Chondrocyte (in vitro differentiated cells): ENCODE data around the gene GNG12. TPM values are rescaled to one million over a fixed set of nuclear protein-coding genes. Genes with fewer than 3 reads are reported as not detected.
A peak's percentile ranks its signal among the peaks of the same experiment; 100 is the strongest.

Source experiments
- DNase-seq: peaks from one replicate; pipeline ENCODE4 v3.0.0; 2021; ENCODE audit warnings: mixed read lengths, low spot score
- H3K27ac Mint-ChIP-seq: one replicate; pipeline ENCODE4 v1.8.0; 2021; ENCODE audit warnings: mild to moderate bottlenecking, moderate library complexity, mixed read lengths; ENCODE audit not compliant: unreplicated experiment
- H3K27me3 Mint-ChIP-seq: 2 replicates; pipeline ENCODE4 v1.8.0; 2021; ENCODE audit warnings: low read depth, mixed read lengths
- H3K36me3 Mint-ChIP-seq: 2 replicates; pipeline ENCODE4 v1.8.0; 2021; ENCODE audit warnings: low read depth, mixed read lengths
- H3K4me1 Mint-ChIP-seq: 2 replicates; pipeline ENCODE4 v1.8.0; 2021; ENCODE audit warnings: low read depth, mild to moderate bottlenecking, mixed read lengths
- H3K4me3 Mint-ChIP-seq: one replicate; pipeline ENCODE4 v1.8.0; 2021; ENCODE audit warnings: mild to moderate bottlenecking, moderate library complexity, mixed read lengths; ENCODE audit not compliant: unreplicated experiment
- H3K9me3 Mint-ChIP-seq: 2 replicates; pipeline ENCODE4 v1.8.0; 2021; ENCODE audit warnings: low read depth, mixed read lengths
- total RNA-seq: library from RNA; stranded (reverse); gene quantifications from 3 replicates; pipeline ENCODE4 v1.2.1, GENCODE V29; 2021
- TF ChIP-seq, protein P1 (sequence below): fragments of 200-600 bp; sonication (generic); IDR thresholded peaks from 2 replicates; pipeline ENCODE4 v1.5.0; 2021; ENCODE audit warnings: antibody characterized with exemption, mild to moderate bottlenecking, moderate library complexity

The GNG12 gene
- total RNA-seq, 1 donor from 2014 or later, result 91.5 TPM

DNA sequence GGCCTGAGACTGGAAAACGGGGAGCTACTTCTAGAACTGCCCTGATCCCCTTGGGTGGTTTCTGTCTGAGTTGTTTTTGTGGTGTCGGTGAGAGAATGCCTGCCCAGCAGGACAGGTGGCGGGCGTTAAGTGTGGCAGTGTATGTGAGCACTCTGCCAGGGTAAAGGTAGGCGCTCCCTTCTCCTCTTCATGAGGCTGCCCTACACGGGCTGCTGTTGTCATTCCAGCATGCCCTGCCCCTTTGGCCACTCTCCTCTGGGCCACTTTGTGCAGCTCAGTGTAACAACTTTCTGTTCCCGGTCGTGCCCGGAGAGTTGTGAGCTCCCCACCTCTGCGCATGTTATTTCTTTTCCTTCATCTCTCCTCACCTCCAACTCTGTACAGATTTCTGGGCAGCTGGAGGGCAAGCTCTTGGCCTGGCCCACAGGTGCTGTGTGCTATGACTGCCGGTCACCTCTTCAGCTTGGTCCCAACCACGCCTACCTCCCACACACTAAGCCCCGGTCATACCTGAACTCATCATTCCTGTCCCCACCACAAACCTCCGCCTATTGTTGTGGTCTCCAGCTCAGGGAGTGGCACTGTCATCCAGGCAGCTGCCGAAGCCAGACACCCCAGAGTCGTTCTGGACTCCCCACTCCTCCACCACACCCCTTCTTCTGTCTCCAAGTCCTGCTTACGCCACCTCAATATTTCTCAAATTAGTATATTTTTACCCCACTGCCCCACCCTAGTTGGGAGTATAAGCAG lies 79.3 kb downstream of the GNG12 start:
- Mint-ChIP-seq H3K27ac (peak overlapping the region; percentile 71), H3K4me1 (peaks cover 78% of the 10 kb centered on the region), H3K27me3 (no peaks in the 10 kb centered on the region), H3K4me3 (no peak overlapping the region), H3K36me3 (peaks cover 4% of the 10 kb centered on the region), H3K9me3 (no peaks in the 10 kb centered on the region)
- no peak for DNase-seq
- TF ChIP-seq, protein P1, sequence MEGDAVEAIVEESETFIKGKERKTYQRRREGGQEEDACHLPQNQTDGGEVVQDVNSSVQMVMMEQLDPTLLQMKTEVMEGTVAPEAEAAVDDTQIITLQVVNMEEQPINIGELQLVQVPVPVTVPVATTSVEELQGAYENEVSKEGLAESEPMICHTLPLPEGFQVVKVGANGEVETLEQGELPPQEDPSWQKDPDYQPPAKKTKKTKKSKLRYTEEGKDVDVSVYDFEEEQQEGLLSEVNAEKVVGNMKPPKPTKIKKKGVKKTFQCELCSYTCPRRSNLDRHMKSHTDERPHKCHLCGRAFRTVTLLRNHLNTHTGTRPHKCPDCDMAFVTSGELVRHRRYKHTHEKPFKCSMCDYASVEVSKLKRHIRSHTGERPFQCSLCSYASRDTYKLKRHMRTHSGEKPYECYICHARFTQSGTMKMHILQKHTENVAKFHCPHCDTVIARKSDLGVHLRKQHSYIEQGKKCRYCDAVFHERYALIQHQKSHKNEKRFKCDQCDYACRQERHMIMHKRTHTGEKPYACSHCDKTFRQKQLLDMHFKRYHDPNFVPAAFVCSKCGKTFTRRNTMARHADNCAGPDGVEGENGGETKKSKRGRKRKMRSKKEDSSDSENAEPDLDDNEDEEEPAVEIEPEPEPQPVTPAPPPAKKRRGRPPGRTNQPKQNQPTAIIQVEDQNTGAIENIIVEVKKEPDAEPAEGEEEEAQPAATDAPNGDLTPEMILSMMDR, result no peak

DNA sequence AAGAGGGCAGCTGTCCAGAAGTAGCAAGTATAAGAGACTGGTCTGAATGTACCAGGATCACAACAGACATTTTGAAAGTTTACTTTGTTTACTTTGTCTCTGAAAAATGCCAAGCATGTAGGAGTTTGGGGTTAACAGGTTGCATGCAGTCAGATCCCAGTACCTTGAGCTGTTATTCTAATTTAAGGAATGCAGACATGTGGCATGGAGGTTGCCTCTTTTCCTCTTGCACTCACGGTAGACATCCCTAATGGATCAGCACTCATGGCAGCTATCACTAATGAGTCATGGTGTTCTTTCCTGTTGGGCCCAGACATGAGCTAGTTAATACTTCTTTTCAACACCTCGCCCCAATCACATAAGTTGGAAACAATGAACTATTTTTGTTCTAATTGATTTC lies 81.0 kb downstream of the GNG12 start:
- H3K4me1 Mint-ChIP-seq, result peaks cover 84% of the 10 kb centered on the region
- TF ChIP-seq, protein P1, result no peak
- no peaks in the 10 kb centered on the region for H3K9me3 Mint-ChIP-seq
- peak overlapping the region; percentile 99 for H3K27ac Mint-ChIP-seq
- H3K27me3 Mint-ChIP-seq, result no peaks in the 10 kb centered on the region
- DNase-seq, result no peak
- H3K36me3 Mint-ChIP-seq, result peaks cover 4% of the 10 kb centered on the region
- H3K4me3 Mint-ChIP-seq, result no peak overlapping the region

DNA sequence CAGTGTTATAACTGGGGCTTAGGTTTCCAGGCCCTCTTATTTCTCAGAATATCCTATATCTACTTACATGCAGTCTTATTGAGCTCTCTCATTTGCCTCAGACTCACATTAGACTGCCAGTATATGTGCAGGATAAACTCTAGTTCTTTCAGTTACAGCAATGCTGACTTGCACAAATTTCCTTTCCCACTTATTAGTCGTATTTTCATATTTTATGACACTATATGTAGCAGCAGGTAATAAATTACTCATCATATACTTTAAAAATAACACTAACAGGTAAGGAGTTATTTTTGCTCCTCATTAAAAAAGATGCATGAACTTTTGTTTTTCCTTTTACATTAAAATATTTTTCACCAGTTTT lies 82.6 kb downstream of the GNG12 start:
- TF ChIP-seq, protein P1, result no peak

DNA sequence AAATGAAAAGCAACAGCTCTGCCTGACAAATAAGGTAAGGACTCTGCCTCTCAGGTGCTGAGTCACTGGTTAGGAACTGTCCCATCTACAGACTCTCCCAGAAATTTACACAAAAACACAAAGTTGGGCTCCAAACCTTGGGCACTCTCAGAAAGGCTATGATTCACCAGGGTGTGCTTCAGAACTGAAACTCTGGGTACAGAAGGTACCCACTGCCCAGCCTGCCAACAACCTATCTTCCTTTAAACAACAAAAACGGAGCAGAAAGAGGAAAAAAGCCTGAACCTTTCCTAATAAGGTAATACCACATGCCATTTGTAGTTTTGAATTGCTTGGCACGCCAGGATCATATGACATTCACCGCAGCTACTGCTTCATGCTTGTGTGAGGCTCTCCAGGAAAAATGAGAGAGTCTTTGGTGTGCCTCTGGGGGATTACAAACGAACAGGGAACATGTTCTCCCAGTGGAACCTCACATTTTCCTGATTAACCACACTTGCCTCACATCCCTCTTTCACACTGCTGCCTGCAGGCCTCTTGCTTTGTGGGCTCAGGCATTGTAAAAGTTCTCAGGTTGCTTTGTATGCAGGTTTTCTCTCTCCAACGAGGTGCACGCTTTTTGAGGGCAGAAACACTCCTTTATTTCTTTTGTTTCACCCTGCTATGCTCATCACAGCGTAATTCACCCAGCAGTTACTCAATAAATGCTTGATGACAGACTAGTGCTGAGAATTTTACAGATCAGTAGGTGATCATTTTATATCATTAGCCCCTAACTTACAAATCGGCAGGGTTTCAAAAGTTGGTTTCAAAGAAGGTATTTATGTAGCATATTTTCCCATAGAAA lies 83.2 kb downstream of the GNG12 start:
- peaks cover 98% of the 10 kb centered on the region for H3K4me1 Mint-ChIP-seq
- DNase-seq, result no peak
- H3K27me3 Mint-ChIP-seq, result no peaks in the 10 kb centered on the region
- no peaks in the 10 kb centered on the region for H3K9me3 Mint-ChIP-seq
- TF ChIP-seq, protein P1, result peak; percentile 12
- peak overlapping the region; percentile 49 for H3K4me3 Mint-ChIP-seq
- H3K36me3 Mint-ChIP-seq, result peaks cover 4% of the 10 kb centered on the region
- peak overlapping the region; percentile 99 for H3K27ac Mint-ChIP-seq

More for the DNA sequence above, 82.6 kb downstream of the GNG12 start:
- Mint-ChIP-seq H3K27me3 (no peaks in the 10 kb centered on the region), H3K4me3 (no peak overlapping the region), H3K27ac (peak overlapping the region; percentile 99), H3K4me1 (peaks cover 96% of the 10 kb centered on the region), H3K9me3 (no peaks in the 10 kb centered on the region), H3K36me3 (peaks cover 4% of the 10 kb centered on the region)
- DNase-seq, result no peak

DNA sequence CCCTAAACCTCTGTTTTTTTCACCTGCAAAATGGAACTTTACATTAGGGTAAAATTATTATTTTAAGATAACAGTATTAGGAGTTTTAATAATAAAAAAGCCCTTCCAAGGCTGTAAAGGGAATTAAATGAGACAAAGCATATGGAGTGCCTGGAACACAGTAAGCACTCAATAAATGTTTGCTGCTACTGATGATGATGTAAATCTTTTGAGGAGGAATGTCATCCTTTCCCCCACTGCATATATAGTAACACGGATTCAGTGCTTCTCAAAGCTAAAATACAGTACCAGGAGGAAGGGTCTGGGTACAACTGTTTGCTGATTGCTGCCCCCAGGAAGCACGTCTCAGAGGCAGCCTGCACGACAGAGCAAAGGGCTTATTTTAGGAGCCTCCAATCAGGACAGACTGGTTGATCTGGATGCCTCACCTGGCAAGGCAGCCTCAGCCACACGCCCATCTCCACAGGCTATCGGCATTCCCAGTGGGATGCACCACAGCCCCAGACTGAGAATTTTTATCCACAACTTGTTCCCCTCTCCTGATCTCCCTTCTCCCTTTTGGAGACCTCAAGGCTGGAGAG lies 83.9 kb downstream of the GNG12 start:
- Mint-ChIP-seq H3K4me3 (peak overlapping the region; percentile 49), H3K27ac (peak overlapping the region; percentile 99), H3K9me3 (no peaks in the 10 kb centered on the region), H3K27me3 (no peaks in the 10 kb centered on the region), H3K4me1 (peaks cover 95% of the 10 kb centered on the region), H3K36me3 (no peaks in the 10 kb centered on the region)
- TF ChIP-seq, protein P1, result no peak
- no peak for DNase-seq
